ENCODE results near the gene ARL6.

The ARL6 gene

GRCh38 chr3:97793420-97794019 is 29.0 kb downstream of the ARL6 start:
- DNase-seq (ENCODE audit: low read depth), result peak; percentile 25
- H3K4me3 ChIP-seq (ENCODE audit: control insufficient read depth, low read depth, low read length), result no peak overlapping the region
- TF ChIP-seq CTCF (IDR thresholded peaks at IDR 0.05; ENCODE audit: control insufficient read depth, insufficient read depth, low read depth, low read length, missing control alignments), result peak; percentile 66

GRCh38 chr3:97795951-97796350 is 31.4 kb downstream of the ARL6 start:
- no peak for TF ChIP-seq CTCF (IDR thresholded peaks at IDR 0.05; ENCODE audit: control insufficient read depth, insufficient read depth, low read depth, low read length, missing control alignments)

GRCh38 chr3:97804471-97804870 is 39.9 kb downstream of the ARL6 start:
- H3K4me3 ChIP-seq (ENCODE audit: control insufficient read depth, low read depth, low read length), result no peak overlapping the region
- no peak for DNase-seq (ENCODE audit: low read depth)
- no peak for TF ChIP-seq CTCF (IDR thresholded peaks at IDR 0.05; ENCODE audit: control insufficient read depth, insufficient read depth, low read depth, low read length, missing control alignments)

More at GRCh38 chr3:97795951-97796350, 31.4 kb downstream of the ARL6 start:
- no peak overlapping the region for H3K4me3 ChIP-seq (ENCODE audit: control insufficient read depth, low read depth, low read length)
- DNase-seq (ENCODE audit: low read depth), result no peak

GRCh38 chr3:97810779-97811390 is 46.3 kb downstream of the ARL6 start:
- no peak for TF ChIP-seq CTCF (IDR thresholded peaks at IDR 0.05; ENCODE audit: control insufficient read depth, insufficient read depth, low read depth, low read length, missing control alignments)
- no peak overlapping the region for H3K4me3 ChIP-seq (ENCODE audit: control insufficient read depth, low read depth, low read length)
- no peak for DNase-seq (ENCODE audit: low read depth)

- no peak for TF ChIP-seq CTCF (IDR thresholded peaks at IDR 0.05; ENCODE audit: control insufficient read depth, insufficient read depth, low read depth, low read length, missing control alignments)
These were observed 50.8 kb downstream of the ARL6 start for GRCh38 chr3:97815149-97815917.

GRCh38 chr3:97816811-97817210 is 52.3 kb downstream of the ARL6 start:
- no peak overlapping the region for H3K4me3 ChIP-seq (ENCODE audit: control insufficient read depth, low read depth, low read length)
- no peak for DNase-seq (ENCODE audit: low read depth)
- TF ChIP-seq CTCF (IDR thresholded peaks at IDR 0.05; ENCODE audit: control insufficient read depth, insufficient read depth, low read depth, low read length, missing control alignments), result no peak

More at GRCh38 chr3:97815149-97815917, 50.8 kb downstream of the ARL6 start:
- no peak for DNase-seq (ENCODE audit: low read depth)
- H3K4me3 ChIP-seq (ENCODE audit: control insufficient read depth, low read depth, low read length), result no peak overlapping the region
